Astrocyte of the spinal cord (primary cell): ENCODE measurements around the gene TMC3.

ENCODE experiments used
- DNase-seq: peaks from one replicate; pipeline ENCODE4 v3.0.0; 2011; ENCODE audit warnings: low read depth, low spot score
- H3K4me3 ChIP-seq: 2 replicates; pipeline ENCODE4 v1.5.1; 2011; ENCODE audit warnings: low read depth, mild to moderate bottlenecking, low read length, moderate library complexity
- CTCF ChIP-seq: IDR thresholded peaks from 2 replicates; pipeline ENCODE4 v1.5.1; 2012; ENCODE audit warnings: low read depth, mild to moderate bottlenecking, low read length, inconsistent platforms
- in situ Hi-C: cut with HindIII; loops from 2 replicates; pipeline ENCODE4 v1.10.0; 2017; ENCODE audit warnings: low sequenced_read_pairs

The TMC3 gene

DNA sequence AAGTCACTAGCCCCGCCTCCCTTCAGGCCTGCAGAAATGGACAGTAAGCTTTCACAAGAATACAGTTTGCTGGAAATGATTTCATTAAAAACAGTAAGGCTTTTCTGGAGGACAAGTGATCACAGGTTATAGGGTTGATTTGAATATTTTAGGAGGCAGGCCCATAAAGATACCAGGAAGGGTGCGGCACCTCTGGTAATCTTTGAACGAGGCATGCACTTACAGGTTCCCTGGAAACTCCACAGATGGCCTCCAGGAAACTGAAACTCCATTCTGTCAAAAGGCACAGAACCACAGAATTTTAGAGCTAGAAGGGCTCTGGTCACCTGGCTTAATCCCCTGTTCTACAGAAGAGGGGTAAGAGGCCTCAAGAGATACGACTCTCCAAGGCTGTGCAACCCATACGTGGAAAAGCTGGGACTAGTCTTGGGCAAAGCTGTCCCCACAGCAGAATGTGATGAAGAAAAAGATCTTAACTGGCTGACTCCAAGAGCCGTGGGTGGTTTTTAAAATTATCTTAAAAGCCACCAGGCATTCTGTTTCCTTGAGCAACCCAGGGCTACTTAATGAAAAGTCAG, 51.2 kb downstream of the TMC3 start:
- in situ Hi-C loops, result no loop called here
- TF ChIP-seq CTCF, result no peak
- no peak for DNase-seq
- no peak overlapping the region for H3K4me3 ChIP-seq

DNA sequence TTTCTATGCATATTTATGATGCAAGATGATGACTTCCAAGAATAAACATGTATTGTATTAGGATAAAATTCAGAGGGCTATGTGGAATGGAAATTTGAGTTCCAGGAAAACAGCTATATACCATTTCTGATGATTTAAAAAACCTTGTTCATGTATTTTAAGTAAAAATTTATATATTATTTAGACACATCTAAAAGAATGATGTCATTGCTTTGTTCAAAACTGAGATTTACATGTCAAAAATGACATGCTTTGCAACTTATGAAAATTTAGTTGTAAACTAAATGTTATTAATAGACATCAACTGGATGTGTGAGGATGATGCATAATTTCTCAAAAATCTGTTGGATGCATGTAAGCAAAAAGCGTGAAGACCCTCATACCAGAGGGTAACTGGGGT, 52.3 kb downstream of the TMC3 start:
- TF ChIP-seq CTCF, result no peak
- DNase-seq, result no peak
- in situ Hi-C loops, result no loop called here
- H3K4me3 ChIP-seq, result no peak overlapping the region

DNA sequence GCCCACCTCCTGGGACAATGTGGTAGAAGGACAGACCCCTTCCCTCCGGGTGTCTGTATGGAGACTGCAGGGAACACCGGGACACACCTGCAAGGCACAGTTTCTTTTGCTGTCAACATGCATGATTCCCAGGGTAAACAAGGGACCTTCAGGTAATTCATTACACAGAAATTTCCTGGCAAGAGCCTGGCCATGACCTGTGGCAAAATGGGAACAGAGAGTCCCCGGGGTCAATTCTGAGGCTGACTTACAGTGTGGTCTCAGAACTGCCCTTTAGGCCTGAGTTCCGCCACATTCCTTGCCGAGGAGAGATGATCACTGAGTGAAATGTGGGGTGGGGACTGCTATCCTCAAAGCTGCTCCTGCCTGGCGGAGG, 56.4 kb downstream of the TMC3 start:
- no peak for DNase-seq
- in situ Hi-C loops, result no loop called here
- no peak overlapping the region for H3K4me3 ChIP-seq
- no peak for TF ChIP-seq CTCF

- no peak overlapping the region for H3K4me3 ChIP-seq
- TF ChIP-seq CTCF, result no peak
- DNase-seq, result no peak
- in situ Hi-C loops, result no loop called here
Observed at GRCh38 chr15:81316267-81316666, 57.7 kb downstream of the TMC3 start.

DNA sequence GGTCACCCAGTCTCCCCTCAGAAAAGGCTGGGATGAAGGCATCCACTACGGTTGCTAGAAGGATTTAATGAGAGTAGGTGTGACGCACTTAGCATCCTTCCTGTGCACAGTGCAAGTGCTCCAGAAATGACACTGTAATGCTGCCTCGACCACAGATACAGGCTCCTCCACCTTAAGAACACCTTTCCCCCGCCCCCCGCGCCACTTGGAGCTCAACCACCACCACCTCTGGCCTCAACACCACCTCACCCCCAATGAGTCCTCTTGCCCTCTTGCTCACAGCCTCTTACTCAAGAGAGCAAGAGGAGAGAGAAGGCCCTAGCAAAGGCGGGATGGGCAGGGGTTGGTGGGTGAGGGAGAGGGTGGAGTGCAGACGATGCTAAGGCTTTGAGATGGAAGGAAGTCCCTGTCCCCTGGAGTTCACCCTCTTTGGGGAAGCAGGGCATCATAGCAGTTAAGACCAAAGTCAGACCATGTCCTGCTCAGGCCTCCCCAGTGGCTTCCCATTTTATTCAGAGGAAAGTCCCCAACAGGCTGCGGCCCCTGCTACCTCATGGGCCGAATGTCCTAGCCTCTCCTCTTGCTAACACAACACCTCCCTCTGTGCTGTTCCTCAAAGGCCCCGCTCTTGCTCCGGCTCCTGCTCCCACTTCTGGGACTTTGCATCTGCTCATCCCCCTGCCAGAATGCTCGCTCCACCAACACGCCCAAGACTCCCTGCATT, 58.4 kb downstream of the TMC3 start:
- TF ChIP-seq CTCF, result no peak
- DNase-seq, result no peak
- in situ Hi-C loops, result no loop called here
- no peak overlapping the region for H3K4me3 ChIP-seq

DNA sequence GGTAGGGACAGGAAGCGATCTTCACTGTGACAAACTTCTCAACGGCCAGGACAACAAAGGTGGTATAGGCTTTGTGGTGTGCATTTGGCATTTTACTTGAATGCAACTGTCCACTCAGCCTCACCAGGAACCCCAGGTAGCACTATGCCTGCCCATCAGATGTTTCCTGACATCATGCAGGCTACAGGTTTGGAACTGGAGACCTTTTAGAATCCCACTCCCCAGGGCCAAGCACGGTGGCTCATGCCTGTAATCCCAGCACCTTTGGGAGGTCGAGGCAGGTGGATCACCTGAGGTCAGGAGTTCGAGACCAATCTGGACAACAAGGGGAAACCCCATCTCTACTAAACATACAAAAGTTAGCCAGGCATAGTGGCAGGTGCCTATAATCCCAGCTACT, 59.6 kb downstream of the TMC3 start:
- in situ Hi-C loops, result no loop called here
- TF ChIP-seq CTCF, result no peak
- H3K4me3 ChIP-seq, result no peak overlapping the region
- DNase-seq, result no peak
